ENCODE data around the gene CD99. TPM values are rescaled to one million over a fixed set of nuclear protein-coding genes. Genes with fewer than 3 reads are reported as not detected.

CD99 gene
- polyA plus RNA-seq, 3 donors, result 159 to 217 (median 184) TPM

DNA sequence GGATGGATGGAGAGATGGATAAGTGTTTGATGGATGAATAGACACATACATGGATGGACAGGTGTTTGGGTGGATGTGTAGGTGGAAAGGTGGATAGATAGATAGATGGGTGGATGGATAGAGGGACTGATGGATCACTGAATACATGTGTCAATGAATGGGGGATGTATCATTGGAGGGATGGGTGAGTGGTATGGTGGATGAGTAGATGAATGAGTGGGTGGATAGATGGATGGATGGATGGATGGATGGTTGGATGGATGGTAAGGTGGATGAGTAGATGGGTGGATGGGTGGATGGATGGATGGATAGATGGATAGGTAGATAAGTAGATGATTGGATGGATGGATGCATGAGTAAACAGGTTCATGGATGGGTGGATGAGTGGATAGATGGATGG lies 41.1 kb upstream of the CD99 start:
- DNase-seq, result no peak
- H3K27ac Mint-ChIP-seq, result no peak overlapping the region
- Histone ChIP-seq H3K27me3 (ENCODE audit: control insufficient read depth in 2 of 2, insufficient read depth in 2 of 2, low read length in 2 of 2) (no peaks in the 10 kb centered on the region), H4K20me1 (ENCODE audit: insufficient read depth, low read length) (no peaks in the 10 kb centered on the region), H3K9me3 (replicated peaks in 1 of 2; ENCODE audit: control insufficient read depth in 1 of 2, insufficient read depth in 1 of 2, low read length in 2 of 2) (no peaks in the 10 kb centered on the region), H3K4me1 (ENCODE audit: control insufficient read depth in 1 of 2, insufficient read depth in 2 of 2, low read length in 2 of 2) (no peaks in the 10 kb centered on the region), H3K79me2 (ENCODE audit: insufficient read depth, low read length) (no peaks in the 10 kb centered on the region), H3K27ac (ENCODE audit: low read depth in 1 of 2, low read length in 2 of 2) (no peak overlapping the region), H3K4me3 (replicated peaks in 1 of 3; ENCODE audit: low read depth in 2 of 3, low read length in 3 of 3) (no peak overlapping the region), H3K4me2 (replicated peaks; ENCODE audit: extremely low read depth, low read length, poor library complexity, severe bottlenecking) (no peak overlapping the region), H3K36me3 (replicated peaks in 1 of 2; ENCODE audit: control insufficient read depth in 1 of 2, insufficient read depth in 2 of 2, low read length in 2 of 2) (peaks cover 0 to 18% of the 10 kb centered on the region in 2 donors), H3K9ac (ENCODE audit: insufficient read depth, low read length, poor library complexity, severe bottlenecking) (no peak overlapping the region), H2AFZ (ENCODE audit: insufficient read depth, low read depth, low read length, poor library complexity, severe bottlenecking) (no peak overlapping the region)
- TF ChIP-seq, protein P1, sequence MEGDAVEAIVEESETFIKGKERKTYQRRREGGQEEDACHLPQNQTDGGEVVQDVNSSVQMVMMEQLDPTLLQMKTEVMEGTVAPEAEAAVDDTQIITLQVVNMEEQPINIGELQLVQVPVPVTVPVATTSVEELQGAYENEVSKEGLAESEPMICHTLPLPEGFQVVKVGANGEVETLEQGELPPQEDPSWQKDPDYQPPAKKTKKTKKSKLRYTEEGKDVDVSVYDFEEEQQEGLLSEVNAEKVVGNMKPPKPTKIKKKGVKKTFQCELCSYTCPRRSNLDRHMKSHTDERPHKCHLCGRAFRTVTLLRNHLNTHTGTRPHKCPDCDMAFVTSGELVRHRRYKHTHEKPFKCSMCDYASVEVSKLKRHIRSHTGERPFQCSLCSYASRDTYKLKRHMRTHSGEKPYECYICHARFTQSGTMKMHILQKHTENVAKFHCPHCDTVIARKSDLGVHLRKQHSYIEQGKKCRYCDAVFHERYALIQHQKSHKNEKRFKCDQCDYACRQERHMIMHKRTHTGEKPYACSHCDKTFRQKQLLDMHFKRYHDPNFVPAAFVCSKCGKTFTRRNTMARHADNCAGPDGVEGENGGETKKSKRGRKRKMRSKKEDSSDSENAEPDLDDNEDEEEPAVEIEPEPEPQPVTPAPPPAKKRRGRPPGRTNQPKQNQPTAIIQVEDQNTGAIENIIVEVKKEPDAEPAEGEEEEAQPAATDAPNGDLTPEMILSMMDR (IDR thresholded peaks at IDR 0.05), result no peak
- H3K36me3 Mint-ChIP-seq, result peaks cover 29 to 31% of the 10 kb centered on the region in 2 donors
- intact Hi-C loops (cut with micrococcal nuclease), result no loop called here
- H3K9me3 Mint-ChIP-seq, result no peaks in the 10 kb centered on the region
- no peaks in the 10 kb centered on the region for H3K4me1 Mint-ChIP-seq
- H3K4me3 Mint-ChIP-seq, result no peak overlapping the region
- peaks cover 0 to 2% (median 0%) of the 10 kb centered on the region in 3 donors for H3K27me3 Mint-ChIP-seq (ENCODE audit: low read depth in 3 of 3)

DNA sequence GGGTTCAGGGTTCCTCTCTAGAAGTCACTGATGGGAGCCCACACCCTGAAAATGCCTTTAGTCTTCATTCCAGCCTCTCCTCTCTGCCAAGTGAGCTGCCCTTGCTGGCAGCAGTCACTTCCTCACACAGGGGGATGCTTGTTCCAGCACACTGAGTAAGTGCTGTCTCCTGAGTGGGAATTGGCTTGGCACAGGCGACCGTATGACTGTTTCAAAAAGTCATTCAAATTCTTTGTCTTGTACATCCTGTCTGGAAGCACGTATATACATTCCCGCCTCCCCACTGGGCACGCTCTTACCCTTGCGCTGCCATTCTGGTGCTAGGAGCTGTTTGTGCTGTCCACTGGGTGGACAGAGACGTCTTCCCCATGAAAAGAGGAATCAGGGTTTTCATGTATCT lies 40.2 kb upstream of the CD99 start:
- Histone ChIP-seq H4K20me1 (ENCODE audit: insufficient read depth, low read length) (no peaks in the 10 kb centered on the region), H3K36me3 (replicated peaks in 1 of 2; ENCODE audit: control insufficient read depth in 1 of 2, insufficient read depth in 2 of 2, low read length in 2 of 2) (peaks cover 0 to 18% of the 10 kb centered on the region in 2 donors), H3K79me2 (ENCODE audit: insufficient read depth, low read length) (no peaks in the 10 kb centered on the region), H3K9ac (ENCODE audit: insufficient read depth, low read length, poor library complexity, severe bottlenecking) (no peak overlapping the region), H3K9me3 (replicated peaks in 1 of 2; ENCODE audit: control insufficient read depth in 1 of 2, insufficient read depth in 1 of 2, low read length in 2 of 2) (no peaks in the 10 kb centered on the region), H3K27ac (ENCODE audit: low read depth in 1 of 2, low read length in 2 of 2) (no peak overlapping the region), H3K4me1 (ENCODE audit: control insufficient read depth in 1 of 2, insufficient read depth in 2 of 2, low read length in 2 of 2) (no peaks in the 10 kb centered on the region), H3K27me3 (ENCODE audit: control insufficient read depth in 2 of 2, insufficient read depth in 2 of 2, low read length in 2 of 2) (no peaks in the 10 kb centered on the region), H3K4me2 (replicated peaks; ENCODE audit: extremely low read depth, low read length, poor library complexity, severe bottlenecking) (no peak overlapping the region), H3K4me3 (replicated peaks in 1 of 3; ENCODE audit: low read depth in 2 of 3, low read length in 3 of 3) (no peak overlapping the region), H2AFZ (ENCODE audit: insufficient read depth, low read depth, low read length, poor library complexity, severe bottlenecking) (no peak overlapping the region)
- Mint-ChIP-seq H3K4me1 (peaks cover 2% of the 10 kb centered on the region), H3K4me3 (no peak overlapping the region), H3K36me3 (peaks cover 27 to 31% of the 10 kb centered on the region in 2 donors), H3K27ac (peak overlapping the region in 2 of 7 donors; percentile 21 to 24), H3K9me3 (no peaks in the 10 kb centered on the region), H3K27me3 (ENCODE audit: low read depth in 3 of 3) (peaks cover 0 to 2% (median 0%) of the 10 kb centered on the region in 3 donors)
- DNase-seq, result no peak
- 94% methylated on average over 6 of the region's 7 CpGs for WGBS (ENCODE audit: insufficient coverage)
- intact Hi-C loops (cut with micrococcal nuclease), result no loop called here
- TF ChIP-seq, protein P1 (IDR thresholded peaks at IDR 0.05), result no peak

Measured in CD14-positive monocyte (primary cell).